Left forelimb (tissue), 1 donor: ENCODE results near the gene CPT1A.

Source experiments
- DNase-seq: peaks from one replicate; pipeline ENCODE4 v3.0.0-alpha.2; 2018; ENCODE audit warnings: low spot score

The CPT1A gene

GRCh38 chr11:68798221-68798813 is 43.4 kb downstream of the CPT1A start:
- DNase-seq, result no peak

DNA sequence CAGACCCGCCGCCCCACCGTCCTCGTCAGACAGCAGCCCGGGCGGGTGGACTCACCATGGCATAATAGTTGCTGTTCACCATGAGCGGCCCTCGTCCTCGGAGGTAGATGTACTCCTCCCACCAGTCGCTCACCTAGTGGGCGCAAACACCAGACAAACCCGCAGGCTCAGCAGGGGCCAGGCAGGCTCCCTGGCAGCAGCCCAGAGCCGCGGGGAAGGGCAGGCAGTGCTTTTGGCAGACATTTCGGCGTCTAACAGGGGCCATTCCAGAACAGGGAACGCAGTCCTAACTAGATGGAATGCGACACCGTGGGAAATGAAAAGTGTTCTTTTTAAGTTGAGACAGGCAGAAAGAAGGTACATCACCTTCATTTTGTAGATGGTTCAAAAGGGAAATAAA is 44.9 kb downstream of the CPT1A start:
- no peak for DNase-seq

- no peak for DNase-seq
Measured at GRCh38 chr11:68792400-68792966, 49.2 kb downstream of the CPT1A start.

- no peak for DNase-seq
Measured at GRCh38 chr11:68784653-68785052, 57.1 kb downstream of the CPT1A start.

DNA sequence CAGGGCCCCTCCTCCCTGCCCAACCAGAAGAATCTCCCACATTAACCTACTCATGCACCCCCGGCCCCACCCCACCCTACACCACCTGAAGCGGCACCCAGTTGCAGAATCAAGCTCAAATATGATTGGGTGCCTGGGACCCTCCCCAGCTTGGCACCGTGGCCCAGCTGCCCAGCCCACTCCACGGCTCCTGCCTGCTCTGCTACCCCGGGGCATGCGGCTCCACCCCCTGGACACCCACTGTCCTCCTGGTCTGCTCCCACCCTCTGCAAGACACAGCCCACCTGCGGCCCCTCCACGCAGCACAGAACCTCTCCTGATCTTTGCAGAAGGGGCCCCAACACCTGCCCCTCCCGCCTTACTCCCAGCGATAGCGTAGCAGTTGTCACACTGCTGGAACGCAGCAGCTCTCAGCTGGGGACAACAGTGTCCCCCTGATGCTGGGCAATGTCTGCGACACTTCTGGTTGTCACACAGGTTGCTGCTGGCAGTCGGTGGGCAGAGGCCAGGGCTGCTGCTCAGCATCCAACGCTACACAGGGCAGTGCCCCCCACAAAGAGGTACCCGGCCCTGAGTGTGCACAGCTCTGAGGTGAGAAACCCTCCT is 58.4 kb downstream of the CPT1A start:
- DNase-seq, result no peak

DNA sequence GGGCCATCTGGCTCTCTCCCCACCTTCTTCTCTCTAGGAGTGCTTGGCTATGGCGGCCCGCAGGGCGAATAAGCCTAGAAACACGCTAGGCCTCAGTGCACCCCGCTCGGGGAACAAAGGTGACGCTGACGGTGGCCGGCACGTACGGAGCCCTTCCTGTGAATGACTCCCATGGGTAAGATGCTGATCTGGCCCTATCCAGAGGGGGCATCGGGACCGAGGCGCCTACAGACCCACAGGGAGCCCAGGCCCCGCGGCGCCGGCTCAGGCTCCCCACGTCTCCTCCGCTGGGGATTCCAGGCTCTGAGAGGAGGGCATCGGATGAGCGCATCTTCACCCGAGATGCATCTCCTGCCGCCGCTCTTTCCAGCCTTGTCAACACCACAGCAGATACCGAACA is 59.0 kb downstream of the CPT1A start:
- DNase-seq, result no peak

GRCh38 chr11:68780829-68781228 is 60.9 kb downstream of the CPT1A start:
- DNase-seq, result no peak

DNA sequence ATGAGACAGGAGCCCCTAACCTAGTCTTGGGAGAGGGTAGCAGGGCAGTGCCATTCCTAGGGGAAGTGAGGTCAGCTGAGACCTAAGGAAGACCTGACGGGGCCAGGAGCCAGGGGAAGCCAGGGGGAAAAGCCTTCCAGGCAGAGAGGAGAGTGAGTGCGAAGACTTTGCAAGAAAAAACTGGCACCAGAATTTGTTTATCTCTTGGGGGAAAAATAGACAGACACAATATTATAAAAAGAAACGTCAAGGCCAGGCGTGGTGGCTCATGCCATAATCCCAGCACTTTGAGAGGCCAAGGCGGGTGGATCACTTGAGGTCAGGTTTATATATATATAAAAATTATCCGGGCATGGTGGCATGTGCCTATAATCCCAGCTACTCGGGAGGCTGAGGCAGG is 63.5 kb downstream of the CPT1A start:
- no peak for DNase-seq

DNA sequence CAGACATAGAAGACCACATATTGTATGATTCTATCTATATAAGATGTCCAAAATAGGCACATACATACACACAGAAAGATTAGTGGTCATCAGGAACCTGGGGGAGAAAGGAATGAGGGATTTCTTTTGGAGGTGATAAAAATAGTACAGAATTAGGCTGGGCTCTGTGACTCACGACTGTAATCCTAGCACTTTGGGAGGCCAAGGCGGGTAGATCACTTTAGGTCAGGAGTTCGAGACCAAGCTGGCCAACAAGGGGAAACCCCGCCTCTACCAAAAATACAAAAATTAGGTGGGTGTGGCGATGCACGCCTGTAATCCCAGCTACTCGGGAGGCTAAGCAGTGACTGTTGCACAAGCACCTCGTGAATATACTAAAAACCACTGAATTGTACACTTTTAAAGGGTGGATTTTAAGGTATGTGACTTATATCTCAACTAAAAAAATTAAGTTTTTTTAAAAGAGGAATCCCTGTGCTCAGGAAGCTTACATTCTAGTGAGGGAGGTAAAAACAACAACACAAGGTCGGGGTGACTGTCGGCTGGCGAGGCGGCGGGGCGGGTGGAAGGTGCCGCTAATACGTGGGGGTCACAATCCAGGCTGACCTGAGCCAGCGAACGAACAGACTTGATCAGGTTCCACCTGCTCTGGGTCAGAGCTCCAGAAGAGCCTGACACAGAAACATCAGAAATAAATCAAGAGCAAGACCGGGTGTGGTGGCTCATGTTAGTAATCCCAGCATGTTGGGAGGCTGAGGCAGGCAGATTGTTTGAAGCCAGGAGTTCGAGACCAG is 65.1 kb downstream of the CPT1A start:
- no peak for DNase-seq

GRCh38 chr11:68775951-68776388 is 65.7 kb downstream of the CPT1A start:
- DNase-seq, result no peak

GRCh38 chr11:68774194-68774585 is 67.5 kb downstream of the CPT1A start:
- no peak for DNase-seq

DNA sequence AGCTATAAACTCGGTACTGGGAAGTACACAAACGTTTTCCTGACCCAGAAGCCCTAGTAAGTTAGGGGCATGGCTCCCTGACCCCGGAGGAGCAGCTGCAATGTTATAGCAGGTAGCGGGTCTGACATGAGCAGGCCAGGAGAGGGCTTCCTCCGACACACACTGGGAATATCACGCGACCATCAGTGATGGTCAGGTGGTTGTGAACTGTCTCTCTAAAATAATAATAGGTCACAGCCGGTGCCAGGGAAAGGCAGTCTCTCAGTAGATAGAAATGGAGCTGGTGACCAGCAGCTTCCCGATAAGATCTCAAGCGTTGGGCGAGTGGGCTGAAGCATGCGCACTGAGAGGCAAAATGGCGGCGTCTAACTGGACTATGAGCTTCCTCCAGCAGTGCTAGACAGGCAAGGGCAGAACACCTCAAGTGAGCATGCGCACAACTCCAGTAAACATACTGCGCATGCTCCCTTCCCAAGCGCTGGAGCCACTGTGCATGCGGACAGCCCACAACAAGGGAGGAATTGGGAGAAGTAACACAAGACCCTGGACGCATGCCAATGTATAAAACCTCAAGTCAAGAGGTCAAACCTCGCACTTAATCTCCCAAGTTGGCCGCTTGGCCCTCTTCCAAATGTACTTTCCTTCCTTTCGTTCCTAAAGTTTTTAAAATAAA is 68.1 kb downstream of the CPT1A start:
- no peak for DNase-seq

- DNase-seq, result no peak
Measured at GRCh38 chr11:68772936-68773335, 68.8 kb downstream of the CPT1A start.

- no peak for DNase-seq
Measured at GRCh38 chr11:68770781-68771180, 70.9 kb downstream of the CPT1A start.

GRCh38 chr11:68767672-68768071 is 74.0 kb downstream of the CPT1A start:
- DNase-seq, result no peak

DNA sequence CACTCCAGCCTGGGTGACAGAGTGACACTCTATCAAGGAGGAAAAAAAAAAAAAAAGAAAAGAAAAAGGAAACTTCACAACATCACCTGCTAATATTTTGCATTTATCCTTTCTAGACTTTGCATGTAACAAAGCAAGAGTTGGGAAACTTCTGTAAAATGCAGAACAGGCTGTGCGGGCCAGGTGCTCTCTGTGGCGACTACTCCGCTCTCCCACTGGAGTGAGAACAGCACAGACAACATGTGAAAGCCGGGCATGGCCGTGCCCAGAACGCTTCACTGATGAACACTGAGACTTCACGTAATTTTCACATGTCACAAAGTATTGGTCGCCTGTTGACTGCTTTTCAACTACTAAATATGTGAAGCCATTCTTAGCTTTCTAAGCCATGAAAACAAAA is 74.9 kb downstream of the CPT1A start:
- DNase-seq, result no peak

DNA sequence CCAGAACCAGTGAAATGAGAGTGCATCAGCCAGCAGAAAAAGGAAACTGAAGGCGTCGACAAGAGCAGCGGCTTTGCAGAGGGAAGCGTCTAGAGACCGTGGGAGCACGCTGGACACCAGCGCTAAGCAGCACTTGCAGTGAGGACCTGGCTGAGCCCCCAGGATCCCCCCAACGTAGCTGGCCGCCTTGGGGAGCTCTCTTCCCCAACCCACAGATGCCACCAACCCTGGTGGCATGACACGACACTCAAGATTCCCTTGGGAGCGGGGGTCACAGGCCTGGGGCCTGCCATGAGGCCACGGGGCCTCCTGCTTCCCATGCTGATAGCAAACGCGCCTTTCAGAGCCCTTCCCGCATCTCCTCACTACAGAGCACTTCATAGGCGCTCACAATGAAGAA is 77.0 kb downstream of the CPT1A start:
- no peak for DNase-seq

GRCh38 chr11:68763926-68764657 is 77.6 kb downstream of the CPT1A start:
- DNase-seq, result no peak

GRCh38 chr11:68763181-68763721 is 78.5 kb downstream of the CPT1A start:
- no peak for DNase-seq

DNA sequence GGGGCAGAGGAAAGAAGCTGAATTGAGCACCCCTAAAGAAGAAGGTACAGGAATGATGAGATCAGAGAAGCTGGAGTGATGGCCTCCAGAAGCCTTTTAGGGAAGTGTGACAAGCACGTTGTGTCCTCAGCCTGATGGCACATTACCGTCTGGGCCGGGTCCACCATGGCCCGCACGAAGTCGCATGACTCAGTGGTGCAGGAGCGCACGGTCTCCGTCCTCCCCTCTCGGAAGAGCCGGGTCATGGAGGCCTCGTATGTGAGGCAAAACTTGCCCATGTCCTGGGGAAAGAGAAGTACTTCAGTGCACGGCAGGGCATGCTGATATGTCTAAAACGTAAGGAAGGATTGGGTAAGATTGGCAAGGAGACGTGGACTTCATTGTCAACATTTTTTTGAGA is 79.2 kb downstream of the CPT1A start:
- no peak for DNase-seq

DNA sequence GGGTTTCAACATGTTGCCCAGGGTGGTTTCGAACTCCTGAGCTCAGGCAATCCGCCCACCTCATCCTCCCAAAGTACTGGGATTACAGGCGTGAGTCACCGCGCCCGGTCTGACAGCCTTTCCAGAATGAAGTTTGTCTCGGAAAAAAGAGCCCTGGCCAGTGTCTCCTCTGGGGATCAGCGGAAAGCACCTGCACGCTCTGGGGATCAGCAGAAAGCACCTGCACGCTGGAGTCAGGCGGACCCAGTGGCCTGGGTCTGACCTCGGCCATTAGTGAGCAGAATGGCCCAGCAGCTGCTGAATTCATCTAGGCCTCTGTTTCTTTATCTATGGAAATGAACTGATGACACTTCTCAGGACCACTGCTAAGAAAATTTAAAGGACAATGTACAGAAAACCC is 79.9 kb downstream of the CPT1A start:
- no peak for DNase-seq

- no peak for DNase-seq
Measured at GRCh38 chr11:68759991-68760390, 81.7 kb downstream of the CPT1A start.
